GM12891 (cell line): Measurements from ENCODE around the gene LOC101059915.

Experiments
- PAX5 ChIP-seq: IDR thresholded peaks from 2 replicates; pipeline ENCODE4 v1.6.1; 2011; ENCODE audit warnings: low read length, moderate library complexity, mild to moderate bottlenecking; ENCODE audit not compliant: insufficient read depth, severe bottlenecking
- POLR2A ChIP-seq: IDR thresholded peaks from 2 replicates; pipeline ENCODE4 v1.6.1; 2011; ENCODE audit warnings: low read depth, low read length, control low read depth
- POLR2AphosphoS5 ChIP-seq: IDR thresholded peaks from 2 replicates; pipeline ENCODE4 v1.6.1; 2011; ENCODE audit warnings: low read depth, low read length, control low read depth
- POU2F2 ChIP-seq: IDR thresholded peaks from 2 replicates; pipeline ENCODE4 v1.6.1; 2011; ENCODE audit warnings: low read depth, mild to moderate bottlenecking, control low read depth, low read length, moderate library complexity
- SPI1 ChIP-seq: IDR thresholded peaks from 2 replicates; pipeline ENCODE4 v1.6.1; 2011; ENCODE audit warnings: low read depth, low read length, control low read depth
- TAF1 ChIP-seq: IDR thresholded peaks from 2 replicates; pipeline ENCODE4 v1.6.1; 2011; ENCODE audit warnings: low read depth, low read length, control low read depth

GRCh38 chrX:71621603-71622002 is 45.7 kb upstream of the LOC101059915 start:
- no peak for TF ChIP-seq POLR2A
- TF ChIP-seq POLR2AphosphoS5, result no peak
- no peak for TF ChIP-seq PAX5
- TF ChIP-seq TAF1, result no peak
- TF ChIP-seq POU2F2, result no peak
- no peak for TF ChIP-seq SPI1
